Panc1 (cell line): ENCODE results near the gene USP48. TPM values are rescaled to one million over a fixed set of nuclear protein-coding genes. Genes with fewer than 3 reads are reported as not detected.

ENCODE experiments used
- ATAC-seq: fragments of 200-7000 bp; cut with Tn5 transposase; 2 replicates; pipeline ENCODE4 v1.9.1; 2020; ENCODE audit warnings: mild to moderate bottlenecking, moderate library complexity
- BruUV-seq: library from RNA; stranded (reverse); fragments of 400-500 nt; replicated peaks from 2 replicates; lab custom pipeline; 2021; lab: Mats Ljungman, UMichigan
- CTCF ChIA-PET: fragments of 300-600 bp; sonication (Branson Sonifier 250); formaldehyde crosslinking; loops from one replicate; lab custom pipeline; 2022; ENCODE audit warnings: antibody characterized with exemption; lab: Charles Lee
- POLR2A ChIA-PET: fragments of 300-600 bp; sonication (Branson Sonifier 250); formaldehyde crosslinking; loops from one replicate; lab custom pipeline; 2022; ENCODE audit warnings: antibody characterized with exemption; lab: Charles Lee
- DNase-seq: peaks from one replicate; pipeline ENCODE4 v3.0.0-alpha.2; 2010; ENCODE audit warnings: low read depth, low spot score
- H3K27ac ChIP-seq: 2 replicates; pipeline ENCODE4 v1.5.1; 2011; ENCODE audit warnings: mild to moderate bottlenecking, low read length, inconsistent platforms
- H3K27me3 ChIP-seq: fragments of 200-500 bp; sonication (Bioruptor generic); 2 replicates; pipeline ENCODE4 v1.6.0; 2014; ENCODE audit warnings: low read length, inconsistent platforms; ENCODE audit not compliant: control insufficient read depth, insufficient read depth
- H3K36me3 ChIP-seq: fragments of 200-500 bp; sonication (Bioruptor generic); 2 replicates; pipeline ENCODE4 v1.5.1; 2014; ENCODE audit warnings: inconsistent platforms, mild to moderate bottlenecking, low read length, moderate library complexity; ENCODE audit not compliant: control insufficient read depth, insufficient read depth
- H3K4me1 ChIP-seq: 2 replicates; pipeline ENCODE4 v1.5.1; 2011; ENCODE audit warnings: inconsistent platforms, mild to moderate bottlenecking, low read length, moderate library complexity; ENCODE audit not compliant: control insufficient read depth, insufficient read depth
- H3K4me3 ChIP-seq, 2 experiments: 2 replicates each; pipeline ENCODE4 v1.5.1; 2011 to 2012; ENCODE audit warnings: low read depth in 2 of 2, low read length in 2 of 2, mild to moderate bottlenecking in 2 of 2, inconsistent platforms in 1 of 2, moderate library complexity in 1 of 2
- H3K9me3 ChIP-seq: fragments of 200-500 bp; sonication (Bioruptor generic); 2 replicates; pipeline ENCODE4 v1.5.1; 2014; ENCODE audit warnings: low read depth, mild to moderate bottlenecking, inconsistent platforms, low read length, moderate library complexity; ENCODE audit not compliant: control insufficient read depth, insufficient read depth
- CTCF ChIP-seq: fragments of 450-650 bp; IDR thresholded peaks from 2 replicates; pipeline ENCODE4 v1.5.1; 2017; ENCODE audit warnings: mild to moderate bottlenecking
- POLR2AphosphoS5 ChIP-seq: IDR thresholded peaks from 2 replicates; pipeline ENCODE4 v1.6.1; 2012; ENCODE audit warnings: mild to moderate bottlenecking, low read depth, low read length, moderate library complexity
- REST ChIP-seq, 2 experiments: IDR thresholded peaks; 2 replicates each; pipeline ENCODE4 v1.6.1; 2011 to 2012; ENCODE audit warnings: low read depth in 2 of 2, control low read depth in 1 of 2, low read length in 1 of 2, mild to moderate bottlenecking in 1 of 2, moderate library complexity in 1 of 2; ENCODE audit not compliant: insufficient read depth in 1 of 2
- SIN3A ChIP-seq: IDR thresholded peaks from 2 replicates; pipeline ENCODE4 v1.6.1; 2012; ENCODE audit warnings: low read depth, mild to moderate bottlenecking, low read length, moderate library complexity, borderline replicate concordance; ENCODE audit not compliant: insufficient read depth
- TCF7L2 ChIP-seq: IDR thresholded peaks from 2 replicates; pipeline ENCODE4 v1.6.1; 2011; ENCODE audit warnings: mild to moderate bottlenecking, low read depth, low read length, inconsistent platforms
- in situ Hi-C: cut with HindIII; loops from 2 replicates; pipeline ENCODE4 v1.10.0; 2016; ENCODE audit warnings: low sequenced_read_pairs, low pct_unique_long_range_greater_than_20kb
- intact Hi-C: fragments of 100-400 bp; cut with micrococcal nuclease; formaldehyde crosslinking; loops from one replicate; pipeline ENCODE4 v1.10.0; 2022; ENCODE audit not compliant: unreplicated experiment
- total RNA-seq: library from RNA; stranded (reverse); gene quantifications from one replicate; pipeline ENCODE4 v1.2.1, GENCODE V29; 2021; ENCODE audit not compliant: unreplicated experiment

USP48 gene
- total RNA-seq, 1 experiment from 2014 or later = 71.6 TPM

- no peak for DNase-seq
- POLR2A ChIA-PET = no interaction called here
- ATAC-seq = no peak
Measured at GRCh38 chr1:21828506-21829210, 45.7 kb upstream of the USP48 start.

GRCh38 chr1:21828075-21828474 lies 45.1 kb upstream of the USP48 start:
- DNase-seq (no peak), ATAC-seq (no peak)
- intact Hi-C loops = no loop called here
- CTCF ChIA-PET = no interaction called here
- Histone ChIP-seq H3K4me1 (no peaks in the 10 kb centered on the region), H3K4me3 (no peak overlapping the region), H3K36me3 (peaks cover 10% of the 10 kb centered on the region), H3K9me3 (no peaks in the 10 kb centered on the region), H3K27ac (no peak overlapping the region), H3K27me3 (no peaks in the 10 kb centered on the region)
- in situ Hi-C loops = no loop called here
- TF ChIP-seq POLR2AphosphoS5 (no peak), SIN3A (no peak), TCF7L2 (no peak), CTCF (no peak), REST (IDR thresholded peaks at IDR 0.05; ENCODE audit: insufficient read depth in 1 of 2, low read depth in 2 of 2, low read length in 1 of 2) (no peak)
- POLR2A ChIA-PET = no interaction called here
- no TSS peak for BruUV-seq

More at GRCh38 chr1:21828506-21829210, 45.7 kb upstream of the USP48 start:
- Histone ChIP-seq H3K4me1 (no peaks in the 10 kb centered on the region), H3K4me3 (no peak overlapping the region), H3K27me3 (no peaks in the 10 kb centered on the region), H3K27ac (no peak overlapping the region), H3K36me3 (peaks cover 10% of the 10 kb centered on the region), H3K9me3 (no peaks in the 10 kb centered on the region)
- TF ChIP-seq CTCF (no peak), POLR2AphosphoS5 (no peak), SIN3A (no peak), TCF7L2 (no peak), REST (IDR thresholded peaks at IDR 0.05; ENCODE audit: insufficient read depth in 1 of 2, low read depth in 2 of 2, low read length in 1 of 2) (no peak)
- CTCF ChIA-PET = no interaction called here
- BruUV-seq = no TSS peak
- intact Hi-C loops (no loop called here), in situ Hi-C loops (no loop called here)
